Caco-2 (cell line): Measurements from ENCODE around the gene DMXL2. TPM values are rescaled to one million over a fixed set of nuclear protein-coding genes. Genes with fewer than 3 reads are reported as not detected.

Experiments used
- BruUV-seq: library from RNA; stranded (reverse); fragments of 400-500 nt; replicated peaks from 2 replicates; lab custom pipeline; 2021; lab: Mats Ljungman, UMichigan
- CTCF ChIA-PET: fragments of 300-600 bp; sonication (Branson Sonifier 250); formaldehyde crosslinking; loops from one replicate; lab custom pipeline; 2022; ENCODE audit warnings: antibody characterized with exemption; lab: Charles Lee
- POLR2A ChIA-PET: fragments of 300-600 bp; sonication (Branson Sonifier 250); formaldehyde crosslinking; loops from one replicate; lab custom pipeline; 2022; ENCODE audit warnings: antibody characterized with exemption; lab: Charles Lee
- DNase-seq, 2 experiments: peaks; one replicate each; pipeline versions ENCODE4 v3.0.0 to v3.0.0-alpha.2; 2020 to 2022
- H3K27me3 ChIP-seq: replicated peaks from 2 replicates; pipeline ENCODE4 v1.6.0; 2011; ENCODE audit warnings: low read length; ENCODE audit not compliant: control insufficient read depth, insufficient read depth
- H3K36me3 ChIP-seq: 2 replicates; pipeline ENCODE4 v1.5.1; 2011; ENCODE audit warnings: low read length; ENCODE audit not compliant: control insufficient read depth, insufficient read depth
- H3K4me1 ChIP-seq: fragments of 250-450 bp; sonication (Bioruptor Pico); 2 replicates; pipeline ENCODE4 v1.5.1; 2020; ENCODE audit warnings: mild to moderate bottlenecking
- H3K4me3 ChIP-seq: 2 replicates; pipeline ENCODE4 v1.5.1; 2011; ENCODE audit warnings: low read depth, mild to moderate bottlenecking, control low read depth, low read length
- H3K9me3 ChIP-seq: fragments of 250-450 bp; sonication (Bioruptor Pico); 2 replicates; pipeline ENCODE4 v1.5.1; 2020; ENCODE audit warnings: mild to moderate bottlenecking, moderate library complexity
- H3K27ac Mint-ChIP-seq: one replicate; pipeline ENCODE4 v1.8.0; 2022; ENCODE audit warnings: mixed read lengths; ENCODE audit not compliant: unreplicated experiment
- H3K27me3 Mint-ChIP-seq: one replicate; pipeline ENCODE4 v1.8.0; 2022; ENCODE audit warnings: mixed read lengths; ENCODE audit not compliant: insufficient read depth, unreplicated experiment
- H3K36me3 Mint-ChIP-seq: one replicate; pipeline ENCODE4 v1.8.0; 2022; ENCODE audit warnings: mild to moderate bottlenecking, mixed read lengths; ENCODE audit not compliant: insufficient read depth, unreplicated experiment
- H3K4me1 Mint-ChIP-seq: one replicate; pipeline ENCODE4 v1.8.0; 2022; ENCODE audit warnings: low read depth, mixed read lengths; ENCODE audit not compliant: unreplicated experiment
- H3K4me3 Mint-ChIP-seq: one replicate; pipeline ENCODE4 v1.8.0; 2022; ENCODE audit warnings: mild to moderate bottlenecking, moderate library complexity, mixed read lengths; ENCODE audit not compliant: unreplicated experiment
- H3K9me3 Mint-ChIP-seq: one replicate; pipeline ENCODE4 v1.8.0; 2022; ENCODE audit warnings: mixed read lengths; ENCODE audit not compliant: unreplicated experiment
- CTCF ChIP-seq, 2 experiments: fragments of 200-600 bp in 1 of 2; IDR thresholded peaks; 1 replicate in 1 of 2; 2 replicates in 1 of 2; pipeline versions ENCODE4 v1.5.1 to v1.8.0; 2011 to 2022; ENCODE audit warnings: antibody characterized with exemption in 1 of 2, control low read depth in 1 of 2, inconsistent platforms in 1 of 2, low read depth in 1 of 2, low read length in 1 of 2, mild to moderate bottlenecking in 1 of 2, moderate library complexity in 1 of 2; ENCODE audit not compliant: insufficient read depth in 1 of 2, severe bottlenecking in 1 of 2, unreplicated experiment in 1 of 2
- intact Hi-C: fragments of 100-400 bp; cut with micrococcal nuclease; formaldehyde crosslinking; loops from one replicate; pipeline ENCODE4 v1.10.0; 2022; ENCODE audit not compliant: unreplicated experiment
- total RNA-seq: library from RNA; stranded (reverse); gene quantifications from 2 replicates; pipeline ENCODE4 v1.2.3, GENCODE V29; 2022

The DMXL2 gene
- total RNA-seq, 1 experiment from 2014 or later = 7.5 TPM

GRCh38 chr15:51603002-51603401, 19.6 kb downstream of the DMXL2 start:
- CTCF ChIA-PET = no interaction called here
- Mint-ChIP-seq H3K4me3 (peak overlapping the region; percentile 33), H3K4me1 (no peaks in the 10 kb centered on the region), H3K36me3 (no peaks in the 10 kb centered on the region), H3K27me3 (no peaks in the 10 kb centered on the region), H3K27ac (no peak overlapping the region), H3K9me3 (no peaks in the 10 kb centered on the region)
- DNase-seq = no peak
- no peak overlapping the region for H3K4me3 ChIP-seq
- no peaks in the 10 kb centered on the region for H3K9me3 ChIP-seq
- POLR2A ChIA-PET = no interaction called here
- no TSS peak for BruUV-seq
- intact Hi-C loops = no loop called here
- no peaks in the 10 kb centered on the region for H3K27me3 ChIP-seq
- no peaks in the 10 kb centered on the region for H3K36me3 ChIP-seq
- TF ChIP-seq CTCF (IDR thresholded peaks at IDR 0.05; ENCODE audit: insufficient read depth in 1 of 2, low read depth in 1 of 2, low read length in 1 of 2, severe bottlenecking in 1 of 2, unreplicated experiment in 1 of 2) = no peak
- no peaks in the 10 kb centered on the region for H3K4me1 ChIP-seq

- Histone ChIP-seq H3K36me3 (no peaks in the 10 kb centered on the region), H3K9me3 (no peaks in the 10 kb centered on the region), H3K4me3 (no peak overlapping the region), H3K4me1 (no peaks in the 10 kb centered on the region), H3K27me3 (no peaks in the 10 kb centered on the region)
- intact Hi-C loops = no loop called here
- ChIA-PET CTCF (no interaction called here), POLR2A (no interaction called here)
- Mint-ChIP-seq H3K9me3 (no peaks in the 10 kb centered on the region), H3K4me3 (no peak overlapping the region), H3K27ac (no peak overlapping the region), H3K27me3 (no peaks in the 10 kb centered on the region), H3K36me3 (no peaks in the 10 kb centered on the region), H3K4me1 (no peaks in the 10 kb centered on the region)
- DNase-seq = no peak
- BruUV-seq = no TSS peak
- TF ChIP-seq CTCF (IDR thresholded peaks at IDR 0.05; ENCODE audit: insufficient read depth in 1 of 2, low read depth in 1 of 2, low read length in 1 of 2, severe bottlenecking in 1 of 2, unreplicated experiment in 1 of 2) = no peak
Measured at GRCh38 chr15:51602484-51602883, 20.1 kb downstream of the DMXL2 start.

- no peak overlapping the region for H3K4me3 ChIP-seq
- H3K9me3 ChIP-seq = no peaks in the 10 kb centered on the region
- no peaks in the 10 kb centered on the region for H3K36me3 ChIP-seq
- no peaks in the 10 kb centered on the region for H3K27me3 Mint-ChIP-seq
- ChIA-PET POLR2A (no interaction called here), CTCF (no interaction called here)
- no TSS peak for BruUV-seq
- no peak overlapping the region for H3K27ac Mint-ChIP-seq
- TF ChIP-seq CTCF (IDR thresholded peaks at IDR 0.05; ENCODE audit: insufficient read depth in 1 of 2, low read depth in 1 of 2, low read length in 1 of 2, severe bottlenecking in 1 of 2, unreplicated experiment in 1 of 2) = no peak
- H3K9me3 Mint-ChIP-seq = no peaks in the 10 kb centered on the region
- no peaks in the 10 kb centered on the region for H3K4me1 ChIP-seq
- H3K36me3 Mint-ChIP-seq = no peaks in the 10 kb centered on the region
- H3K4me3 Mint-ChIP-seq = no peak overlapping the region
- intact Hi-C loops = no loop called here
- no peaks in the 10 kb centered on the region for H3K27me3 ChIP-seq
- DNase-seq = no peak
- H3K4me1 Mint-ChIP-seq = no peaks in the 10 kb centered on the region
Measured at GRCh38 chr15:51601801-51602200, 20.8 kb downstream of the DMXL2 start.
